Hematopoietic multipotent progenitor cell treated with erythropoietin and hydrocortisone succinate and interleukin-3 and kit ligand, for 6 days (in vitro differentiated cells): ENCODE results near the gene PRKCA.

Experiments used
- DNase-seq: peaks from one replicate; pipeline ENCODE4 v3.0.0-alpha.2; 2015

Gene PRKCA

GRCh38 chr17:66495035-66495434 lies 192.6 kb downstream of the PRKCA start:
- DNase-seq, result no peak

GRCh38 chr17:66496306-66496705 lies 193.9 kb downstream of the PRKCA start:
- DNase-seq, result no peak

- no peak for DNase-seq
These were observed 196.2 kb downstream of the PRKCA start for GRCh38 chr17:66498580-66498979.

GRCh38 chr17:66506641-66507040 lies 204.2 kb downstream of the PRKCA start:
- no peak for DNase-seq

- DNase-seq, result peak; percentile 44
These were observed 204.9 kb downstream of the PRKCA start for GRCh38 chr17:66507103-66507923.

GRCh38 chr17:66507982-66508760 lies 205.8 kb downstream of the PRKCA start:
- peak; percentile 24 for DNase-seq

- no peak for DNase-seq
These were observed 206.8 kb downstream of the PRKCA start for GRCh38 chr17:66508896-66509844.

GRCh38 chr17:66509926-66510325 lies 207.5 kb downstream of the PRKCA start:
- no peak for DNase-seq

GRCh38 chr17:66511135-66511534 lies 208.7 kb downstream of the PRKCA start:
- DNase-seq, result no peak

- no peak for DNase-seq
These were observed 211.9 kb downstream of the PRKCA start for GRCh38 chr17:66514227-66514806.

- no peak for DNase-seq
These were observed 213.6 kb downstream of the PRKCA start for GRCh38 chr17:66515974-66516373.

GRCh38 chr17:66517336-66518009 lies 215.1 kb downstream of the PRKCA start:
- DNase-seq, result no peak

- DNase-seq, result no peak
These were observed 215.7 kb downstream of the PRKCA start for GRCh38 chr17:66518108-66518507.

- DNase-seq, result no peak
These were observed 216.3 kb downstream of the PRKCA start for GRCh38 chr17:66518677-66519076.

- no peak for DNase-seq
These were observed 216.7 kb downstream of the PRKCA start for GRCh38 chr17:66519154-66519553.

GRCh38 chr17:66520999-66521398 lies 218.6 kb downstream of the PRKCA start:
- DNase-seq, result no peak

GRCh38 chr17:66522591-66523272 lies 220.3 kb downstream of the PRKCA start:
- DNase-seq, result no peak

GRCh38 chr17:66523378-66524200 lies 221.2 kb downstream of the PRKCA start:
- no peak for DNase-seq

GRCh38 chr17:66524877-66525276 lies 222.5 kb downstream of the PRKCA start:
- no peak for DNase-seq

- no peak for DNase-seq
These were observed 222.9 kb downstream of the PRKCA start for GRCh38 chr17:66525338-66525737.
